ENCODE measurements around the gene RGS9.

Gene RGS9

DNA sequence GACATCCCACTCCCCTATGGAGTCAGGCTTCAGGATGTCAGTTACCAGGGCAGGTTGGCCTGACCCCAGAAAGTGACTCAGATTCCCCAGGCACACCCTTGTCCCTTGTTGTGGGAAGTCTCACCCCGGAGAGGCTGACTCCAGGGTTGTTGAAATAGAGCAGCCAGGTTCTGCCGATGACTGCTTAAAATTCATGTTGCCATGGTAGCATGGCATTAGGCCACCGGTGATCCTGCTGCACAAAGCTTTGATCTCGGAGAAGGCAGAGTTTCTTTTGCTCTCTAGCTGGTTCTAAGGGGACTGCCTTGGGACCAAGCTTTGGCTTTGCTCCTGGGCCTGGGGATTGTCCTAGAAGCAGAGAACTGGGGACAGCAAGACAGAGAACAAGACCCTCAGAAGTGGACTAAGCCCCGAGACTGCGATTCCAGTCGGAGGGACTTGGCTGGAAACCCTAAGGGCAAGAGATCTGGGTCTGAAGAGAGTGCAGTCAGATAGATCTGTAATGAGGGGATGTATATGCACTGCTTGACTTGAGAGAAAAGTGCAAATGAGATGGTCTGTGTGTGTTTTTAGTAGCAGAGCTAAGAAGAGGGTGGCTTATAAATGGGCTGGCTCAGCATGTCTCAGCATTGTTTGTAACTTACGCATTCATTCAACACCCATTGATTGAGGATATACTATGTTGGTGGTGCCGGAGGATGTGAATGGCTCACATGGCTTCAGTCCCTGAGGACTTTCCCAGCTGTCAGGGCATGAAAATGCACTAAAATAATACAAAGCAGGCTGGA, 106.9 kb downstream of the RGS9 start:
- in situ Hi-C loops (cut with MboI; ENCODE audit: low sequenced_read_pairs): loop anchor here (25.0 kb wide), 2 partner anchors 318 to 918 kb away; partner anchors contain the start of gene AXIN2

DNA sequence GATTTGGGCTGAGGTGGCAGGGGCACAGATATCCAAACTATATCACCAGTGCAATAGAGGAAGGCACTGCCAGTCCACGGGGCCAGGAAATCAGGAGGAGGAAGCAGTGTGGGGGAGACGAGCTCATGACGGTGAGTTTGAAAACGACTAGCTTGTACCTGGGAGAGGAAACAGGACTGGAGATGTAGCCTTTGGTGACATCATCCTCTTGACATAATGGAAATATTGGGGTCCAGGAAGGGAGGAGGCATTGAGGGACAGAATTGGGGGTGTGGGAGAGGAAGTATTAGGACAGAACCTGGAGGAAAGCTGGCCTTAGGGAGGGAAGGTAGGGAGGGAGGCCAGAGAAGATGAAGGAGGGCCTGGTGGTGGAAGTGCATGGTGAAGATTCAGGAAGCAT, 109.1 kb downstream of the RGS9 start:
- in situ Hi-C loops (cut with MboI; ENCODE audit: low sequenced_read_pairs): loop anchor here (25.0 kb wide), 2 partner anchors 316 to 916 kb away; partner anchors contain the start of gene AXIN2

DNA sequence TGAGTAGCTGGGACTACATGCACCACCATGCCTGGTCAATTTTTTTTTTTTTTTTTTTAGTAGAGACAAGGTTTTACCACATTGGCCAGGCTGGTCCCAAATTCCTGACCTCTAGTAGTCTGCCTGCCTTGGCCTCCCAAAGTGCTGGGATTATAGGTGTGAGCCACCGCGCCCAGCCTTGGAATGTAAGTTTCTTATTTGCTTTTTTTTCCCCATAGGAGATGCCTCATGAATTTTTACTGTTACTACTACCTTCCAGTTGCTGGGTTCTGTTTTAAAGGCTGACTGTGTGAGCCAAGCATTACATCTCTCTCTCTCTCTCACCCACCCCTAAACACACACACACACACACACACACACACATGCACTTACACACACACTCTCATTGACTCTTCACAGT, 112.6 kb downstream of the RGS9 start:
- in situ Hi-C loops (cut with MboI; ENCODE audit: low sequenced_read_pairs): loop anchor here (25.0 kb wide), 2 partner anchors 313 to 913 kb away; partner anchors contain the start of gene AXIN2

DNA sequence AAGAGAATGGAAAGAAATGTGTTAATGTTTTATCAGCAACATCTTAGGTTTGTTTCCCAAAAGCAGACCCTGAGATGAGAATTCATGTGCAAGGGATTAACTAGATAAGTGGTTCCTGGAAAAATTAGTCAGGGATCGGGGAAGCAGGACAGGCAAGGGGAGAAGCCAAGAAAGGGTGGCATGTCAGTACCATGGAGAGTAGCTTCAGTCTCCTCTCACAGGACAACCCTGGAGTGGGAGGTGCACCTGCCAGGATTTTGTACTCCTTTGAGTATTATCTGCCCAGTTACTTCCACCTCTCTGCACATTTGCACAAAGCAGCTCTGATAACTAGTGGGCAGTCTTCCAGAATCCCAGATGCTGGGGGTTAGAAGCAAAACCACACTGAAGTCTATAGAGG, 117.0 kb downstream of the RGS9 start:
- in situ Hi-C loops (cut with MboI; ENCODE audit: low sequenced_read_pairs): no loop called here

DNA sequence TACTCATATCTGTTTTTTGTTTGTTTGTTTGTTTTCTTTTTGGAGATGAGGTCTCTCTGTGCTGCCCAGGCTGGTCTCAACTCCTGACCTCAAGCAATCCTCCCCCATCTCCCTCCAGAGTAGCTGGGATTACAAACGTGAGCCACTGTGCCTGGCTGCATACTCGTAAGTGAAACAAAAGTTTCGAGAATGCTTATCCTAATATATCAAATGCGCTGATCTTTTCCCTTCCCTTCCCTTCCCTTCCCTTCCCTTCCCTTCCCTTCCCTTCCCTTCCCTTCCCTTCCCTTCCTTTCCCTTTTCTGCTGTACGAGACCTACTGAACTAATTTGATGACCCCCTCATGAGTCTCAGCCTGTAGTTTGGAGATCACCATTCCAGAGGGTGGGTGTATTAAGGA, 122.1 kb downstream of the RGS9 start:
- in situ Hi-C loops (cut with MboI; ENCODE audit: low sequenced_read_pairs): no loop called here

DNA sequence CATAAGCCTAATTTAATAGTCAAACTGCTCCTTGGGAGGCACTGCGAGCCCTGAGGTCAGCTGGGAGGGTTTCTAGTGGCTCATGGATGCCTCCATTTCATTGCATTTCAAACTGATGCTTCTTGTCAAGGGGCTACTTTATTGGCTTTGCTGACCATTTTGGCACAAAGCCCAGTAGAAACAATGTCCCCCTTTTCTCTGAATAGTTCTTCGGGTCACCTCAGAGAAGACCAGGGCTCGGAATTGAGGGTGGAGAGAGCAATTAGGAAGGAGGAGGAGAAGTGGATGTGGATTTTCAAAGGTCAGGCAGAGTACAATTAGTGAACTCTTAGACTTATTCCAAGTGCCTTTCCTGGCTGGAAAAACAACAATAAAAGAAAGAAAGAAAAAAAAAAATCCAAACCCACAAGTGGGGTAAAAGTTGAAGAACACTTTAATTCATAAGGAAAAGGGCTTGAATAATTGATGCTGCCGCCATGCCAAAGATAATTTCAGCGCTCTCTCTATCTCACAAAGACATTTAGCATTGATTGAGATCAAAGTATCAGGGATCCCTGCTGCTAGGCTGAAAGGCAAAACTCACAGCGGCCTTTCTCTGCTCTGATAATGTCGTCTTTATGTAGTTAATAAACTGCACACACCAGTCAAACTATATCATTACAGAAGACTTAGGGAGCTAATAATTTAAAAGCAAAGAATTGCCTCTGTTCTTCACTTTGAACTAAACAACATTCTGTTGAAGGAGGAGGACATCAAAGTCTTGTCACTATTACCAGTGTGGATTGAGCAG, 122.7 kb downstream of the RGS9 start:
- in situ Hi-C loops (cut with MboI; ENCODE audit: low sequenced_read_pairs): no loop called here

DNA sequence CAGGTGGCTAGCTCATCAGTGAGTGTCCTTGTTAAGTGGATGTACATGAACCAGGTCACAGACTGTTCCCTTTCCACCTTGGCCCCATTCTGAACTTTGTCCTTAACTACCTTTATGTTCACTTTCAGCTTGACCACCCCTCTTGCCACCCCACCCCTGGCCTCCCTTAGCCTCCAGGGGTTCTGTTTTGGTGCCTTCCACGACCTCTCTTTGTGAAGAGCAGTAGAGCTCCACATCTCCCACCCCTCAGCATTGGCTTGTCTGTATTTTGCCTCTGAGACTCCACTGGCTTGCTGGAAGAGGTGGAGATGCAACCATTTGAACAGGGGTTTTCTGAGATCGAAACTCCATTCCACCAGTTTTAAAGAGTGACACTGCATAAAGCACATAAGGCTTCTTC, 123.5 kb downstream of the RGS9 start:
- in situ Hi-C loops (cut with MboI; ENCODE audit: low sequenced_read_pairs): no loop called here

DNA sequence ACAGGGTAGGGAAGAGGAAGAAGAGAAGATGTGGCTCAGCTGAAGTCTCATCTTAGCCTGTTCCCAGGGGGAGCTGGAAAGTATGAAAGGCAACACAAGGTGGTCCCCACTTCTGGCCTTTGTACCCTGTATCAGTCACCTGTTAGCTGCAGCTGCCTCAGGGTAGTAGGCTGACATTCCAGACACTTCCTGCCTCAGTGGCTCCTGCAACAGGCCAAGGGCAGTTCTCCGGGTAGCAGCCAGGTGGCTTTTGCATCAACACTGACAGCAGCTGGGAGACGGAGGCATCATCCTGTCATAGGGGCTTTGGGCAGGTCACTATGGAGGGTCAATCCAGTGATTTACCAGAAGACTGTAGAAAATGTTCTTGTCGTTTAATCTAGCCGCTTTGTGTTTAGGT, 124.0 kb downstream of the RGS9 start:
- in situ Hi-C loops (cut with MboI; ENCODE audit: low sequenced_read_pairs): no loop called here

DNA sequence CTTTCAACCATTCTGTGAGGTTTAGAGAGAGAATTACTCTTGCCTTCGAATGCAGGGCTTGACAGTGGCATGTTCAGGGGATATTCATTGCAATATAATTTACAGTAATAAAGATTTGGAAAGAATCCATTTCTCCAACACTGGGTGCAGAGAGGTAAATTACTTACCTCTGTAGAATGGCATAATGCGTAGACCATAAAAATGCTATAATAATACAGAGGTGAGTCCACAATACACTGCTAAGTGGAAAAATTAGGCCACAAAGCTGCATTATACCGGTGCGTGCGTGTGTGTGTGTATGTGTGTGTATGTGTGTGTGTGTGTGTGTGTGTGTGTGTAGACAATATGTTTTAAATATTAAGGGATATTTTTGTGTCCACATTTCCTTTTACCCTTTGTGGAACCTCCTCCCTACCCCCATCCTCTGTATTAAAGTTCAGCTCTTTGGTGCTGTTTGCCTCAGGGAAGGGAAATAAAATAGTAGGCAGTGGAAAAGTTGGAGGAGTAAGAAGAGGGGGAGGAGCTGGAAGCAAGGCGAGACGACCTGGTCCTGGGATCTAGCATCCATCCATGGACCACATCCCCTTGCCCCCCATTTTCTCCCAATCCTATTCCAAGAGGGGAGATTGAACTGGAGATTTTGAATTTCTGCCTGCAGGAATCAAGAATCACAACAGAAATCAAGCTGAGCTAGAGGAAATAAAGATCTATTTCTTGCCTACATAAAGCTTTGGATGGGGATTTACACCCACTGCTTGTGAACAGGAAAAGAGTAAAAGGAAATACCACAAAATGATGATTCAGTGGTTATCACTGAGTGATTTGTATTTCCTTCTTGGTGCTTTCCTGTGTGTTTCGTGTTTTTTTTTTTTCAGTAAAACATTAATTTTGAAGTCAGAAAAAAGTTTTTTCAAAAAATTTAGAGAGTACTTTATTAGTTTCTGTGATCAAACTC, 124.8 kb downstream of the RGS9 start:
- in situ Hi-C loops (cut with MboI; ENCODE audit: low sequenced_read_pairs): no loop called here

DNA sequence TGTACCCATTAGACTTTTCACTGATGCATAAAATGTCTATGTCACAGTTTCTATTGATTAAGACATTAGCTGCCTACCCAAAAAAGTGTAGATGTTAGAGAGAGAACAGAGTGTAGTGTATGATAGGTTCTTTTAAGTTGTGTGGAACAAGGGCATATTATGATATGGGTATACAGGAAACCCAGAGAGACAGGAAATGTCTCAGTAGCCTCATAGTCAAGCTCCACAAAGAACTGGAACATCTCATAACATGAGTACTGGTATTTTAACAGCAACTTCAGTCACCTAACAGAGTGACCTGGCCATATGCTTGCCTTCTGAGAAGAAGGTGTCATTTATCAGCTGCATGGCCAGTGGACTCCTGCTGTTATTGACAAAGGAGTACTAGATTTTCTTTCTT, 128.1 kb downstream of the RGS9 start:
- in situ Hi-C loops (cut with MboI; ENCODE audit: low sequenced_read_pairs): no loop called here

DNA sequence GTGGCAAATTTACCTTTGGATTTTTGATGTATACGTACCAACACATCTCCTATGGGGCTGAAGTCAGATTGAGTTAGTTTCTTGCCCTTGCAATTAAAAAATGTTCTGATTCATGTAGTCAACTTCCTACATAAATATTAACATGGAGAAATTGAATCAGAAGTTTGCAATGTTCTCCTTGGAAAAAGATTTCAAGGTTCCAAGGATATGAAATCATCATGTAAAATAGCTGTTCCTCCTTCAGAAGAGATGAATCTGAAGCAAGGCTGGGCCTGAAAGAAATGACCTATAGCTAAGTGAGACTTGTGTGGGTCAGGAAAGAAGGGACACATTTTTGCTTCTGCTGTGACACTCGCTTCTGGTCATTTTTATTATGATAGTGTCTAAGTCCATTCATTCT, 131.7 kb downstream of the RGS9 start:
- in situ Hi-C loops (cut with MboI; ENCODE audit: low sequenced_read_pairs): no loop called here

DNA sequence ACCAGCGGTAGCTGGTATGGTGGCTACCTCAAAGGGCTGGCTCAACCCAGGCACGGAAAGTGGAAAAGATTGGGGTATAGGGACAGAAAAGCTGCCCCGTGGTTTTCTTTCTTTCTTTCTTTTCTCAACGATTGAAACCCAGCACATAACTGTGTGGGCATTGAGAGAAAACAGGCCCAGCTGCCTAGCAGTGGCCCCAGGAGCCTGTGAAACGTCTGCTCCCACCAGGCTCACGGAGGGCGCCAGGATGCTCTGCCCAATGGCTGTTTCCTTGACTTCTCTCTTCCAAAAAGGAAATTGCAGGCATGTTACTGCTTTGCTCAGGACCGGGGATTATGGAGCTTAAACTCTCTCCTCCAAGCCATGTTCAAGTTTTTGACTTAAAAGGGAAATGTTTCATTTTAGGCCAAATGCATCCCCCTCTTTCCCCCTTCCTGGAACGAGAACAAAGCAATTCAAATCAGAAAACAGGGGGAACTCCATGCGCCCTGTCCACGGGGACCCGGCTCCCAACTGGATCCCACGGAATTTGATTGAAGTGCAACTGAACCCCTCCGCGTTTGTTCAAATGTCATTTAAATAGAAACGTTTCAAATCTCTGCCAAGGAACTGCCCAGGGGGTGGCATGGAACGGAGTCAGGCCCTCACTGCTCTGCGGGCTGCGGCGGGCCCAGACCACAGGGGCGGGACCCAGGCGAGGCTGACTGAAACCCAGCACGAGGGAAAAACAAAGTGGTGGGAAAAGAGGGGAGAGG, 133.5 kb downstream of the RGS9 start:
- in situ Hi-C loops (cut with MboI; ENCODE audit: low sequenced_read_pairs): no loop called here

DNA sequence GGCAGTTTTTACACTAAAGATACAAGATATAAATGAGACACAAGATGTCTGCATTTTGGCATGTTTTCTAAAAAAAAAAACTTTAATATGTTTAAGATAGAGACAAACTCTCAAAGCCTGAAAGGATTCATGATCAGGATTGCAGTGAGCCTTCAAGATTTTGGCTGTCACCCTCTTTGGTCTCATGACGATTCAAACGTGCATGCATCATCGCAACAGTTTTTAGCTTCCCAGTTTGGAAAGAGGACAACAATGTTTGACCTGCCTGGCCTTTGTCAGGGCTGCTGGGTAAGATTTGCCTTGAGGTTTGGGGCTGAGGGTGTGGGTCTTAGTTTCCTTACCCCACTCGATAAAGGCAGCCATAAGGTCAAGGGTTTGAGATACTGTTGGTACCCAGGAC, 134.1 kb downstream of the RGS9 start:
- in situ Hi-C loops (cut with MboI; ENCODE audit: low sequenced_read_pairs): no loop called here

Measured in HL-60/S4 treated with phorbol 12-myristate 13-acetate at 8.2 ng/mL for 4 days and 3 days (cell line).